ENCODE results near the gene SOX8. TPM values are rescaled to one million over a fixed set of nuclear protein-coding genes. Genes with fewer than 3 reads are reported as not detected.

Gene SOX8
- total and polyA plus RNA-seq, 2 experiments from 2014 or later: 5.7 to 26.2 TPM

GRCh38 chr16:1036166-1036565 lies 54.6 kb downstream of the SOX8 start:
- DNase-seq (ENCODE audit: low spot score) (no peak), ATAC-seq (no peak; the same call in 2 of the 3 replicates)
- Histone ChIP-seq H3K4me3 (no peak overlapping the region), H2AFZ (no peak overlapping the region), H3K4me1 (ENCODE audit: insufficient read depth) (no peaks in the 10 kb centered on the region), H3K79me2 (replicated peaks; ENCODE audit: insufficient read depth) (no peaks in the 10 kb centered on the region), H3K27me3 (ENCODE audit: insufficient read depth) (no peaks in the 10 kb centered on the region), H3K9me2 (ENCODE audit: insufficient read depth) (no peaks in the 10 kb centered on the region), H3F3A (replicated peaks; ENCODE audit: low read depth) (no peaks in the 10 kb centered on the region), H4K20me1 (replicated peaks; ENCODE audit: insufficient read depth) (no peaks in the 10 kb centered on the region), H3K4me2 (no peak overlapping the region), H3K36me3 (ENCODE audit: insufficient read depth) (no peaks in the 10 kb centered on the region), H3K27ac (ENCODE audit: low read depth) (no peak overlapping the region)
- no peaks in the 10 kb centered on the region for H3K27me3 Mint-ChIP-seq (ENCODE audit: insufficient read depth, low read depth, poor library complexity)
- H3K4me1 Mint-ChIP-seq: no peaks in the 10 kb centered on the region
- no peak overlapping the region for H3K27ac Mint-ChIP-seq
- H3K4me3 Mint-ChIP-seq: no peak overlapping the region
- TF ChIP-seq EZH2 (IDR thresholded peaks at IDR 0.05; ENCODE audit: low read depth, unreplicated experiment) (no peak), NANOG (IDR thresholded peaks at IDR 0.05; ENCODE audit: borderline replicate concordance) (no peak)
- no peaks in the 10 kb centered on the region; the same call in 2 of the 3 replicates for H3K9me3 Mint-ChIP-seq
- no peaks in the 10 kb centered on the region for H3K36me3 Mint-ChIP-seq (ENCODE audit: low read depth)

Other genes with a start within 250 kb of the SOX8 start
- 19.2 and 42.3 TPM in 2 replicates for gene CIAO3, start 240.8 kb upstream of the SOX8 start, total RNA-seq (2014; rRNA removed; shearing (Covaris generic))
- gene CIAO3, start 240.8 kb upstream of the SOX8 start, polyA plus RNA-seq (2016; fragmentation: Nextera tagmentation; extraction: Ambion mirVana): 13.0 and 15.4 TPM in 2 replicates
- 0.10 TPM in 1 of 2 replicates, not detected in the other for gene MSLN, start 221.0 kb upstream of the SOX8 start, total RNA-seq (2014; rRNA removed; shearing (Covaris generic))
- gene MSLN, start 221.0 kb upstream of the SOX8 start, polyA plus RNA-seq (2016; fragmentation: Nextera tagmentation; extraction: Ambion mirVana): not detected in 2 replicates
- gene RPUSD1, start 193.4 kb upstream of the SOX8 start, total RNA-seq (2014; rRNA removed; shearing (Covaris generic)): 41.9 and 79.5 TPM in 2 replicates
- 19.1 and 20.7 TPM in 2 replicates for gene RPUSD1, start 193.4 kb upstream of the SOX8 start, polyA plus RNA-seq (2016; fragmentation: Nextera tagmentation; extraction: Ambion mirVana)
- 108 and 129 TPM in 2 replicates for gene CHTF18, start 193.2 kb upstream of the SOX8 start, total RNA-seq (2014; rRNA removed; shearing (Covaris generic))
- 61.3 and 69.2 TPM in 2 replicates for gene CHTF18, start 193.2 kb upstream of the SOX8 start, polyA plus RNA-seq (2016; fragmentation: Nextera tagmentation; extraction: Ambion mirVana)
- gene GNG13, start 181.0 kb upstream of the SOX8 start, total RNA-seq (2014; rRNA removed; shearing (Covaris generic)): not detected in 2 replicates
- 0.29 and 0.30 TPM in 2 replicates for gene GNG13, start 181.0 kb upstream of the SOX8 start, polyA plus RNA-seq (2016; fragmentation: Nextera tagmentation; extraction: Ambion mirVana)
- gene LMF1, start 10.8 kb upstream of the SOX8 start, total RNA-seq (2014; rRNA removed; shearing (Covaris generic)): 2.9 and 10.1 TPM in 2 replicates
- 3.6 and 4.2 TPM in 2 replicates for gene LMF1, start 10.8 kb upstream of the SOX8 start, polyA plus RNA-seq (2016; fragmentation: Nextera tagmentation; extraction: Ambion mirVana)
- 1.0 TPM in 1 of 2 replicates, not detected in the other for gene SSTR5, start 91.0 kb downstream of the SOX8 start, total RNA-seq (2014; rRNA removed; shearing (Covaris generic))
- 0.60 TPM in 1 of 2 replicates, not detected in the other for gene SSTR5, start 91.0 kb downstream of the SOX8 start, polyA plus RNA-seq (2016; fragmentation: Nextera tagmentation; extraction: Ambion mirVana)
- gene C1QTNF8, start 114.5 kb downstream of the SOX8 start, total RNA-seq (2014; rRNA removed; shearing (Covaris generic)): not detected in 2 replicates
- not detected in 2 replicates for gene C1QTNF8, start 114.5 kb downstream of the SOX8 start, polyA plus RNA-seq (2016; fragmentation: Nextera tagmentation; extraction: Ambion mirVana)
- gene CACNA1H, start 171.3 kb downstream of the SOX8 start, total RNA-seq (2014; rRNA removed; shearing (Covaris generic)): 34.5 and 43.3 TPM in 2 replicates
- 3.5 and 3.8 TPM in 2 replicates for gene CACNA1H, start 171.3 kb downstream of the SOX8 start, polyA plus RNA-seq (2016; fragmentation: Nextera tagmentation; extraction: Ambion mirVana)
- gene TPSG1, start 243.5 kb downstream of the SOX8 start, total RNA-seq (2014; rRNA removed; shearing (Covaris generic)): not detected in 2 replicates
- gene TPSG1, start 243.5 kb downstream of the SOX8 start, polyA plus RNA-seq (2016; fragmentation: Nextera tagmentation; extraction: Ambion mirVana): 0.56 and 0.81 TPM in 2 replicates
- gene TPSB2, start 248.4 kb downstream of the SOX8 start, total RNA-seq (2014; rRNA removed; shearing (Covaris generic)): not detected in 2 replicates
- gene TPSB2, start 248.4 kb downstream of the SOX8 start, polyA plus RNA-seq (2016; fragmentation: Nextera tagmentation; extraction: Ambion mirVana): 0.23 TPM in 1 of 2 replicates, not detected in the other